ENCODE results near the gene PRKN.

GRCh38 chr6:162613310-162613709, 114.3 kb downstream of the PRKN start:
- TF ChIP-seq E2F6 (IDR thresholded peaks at IDR 0.05; ENCODE audit: borderline replicate concordance in 1 of 2, extremely low read depth in 1 of 2, insufficient read depth in 1 of 2, insufficient read length in 1 of 2, low read depth in 1 of 2, low read length in 1 of 2, poor library complexity in 1 of 2, severe bottlenecking in 1 of 2) (no peak), MAFK (IDR thresholded peaks at IDR 0.05; ENCODE audit: low read length) (no peak), EZH2 (IDR thresholded peaks at IDR 0.05; ENCODE audit: borderline replicate concordance, low read depth, low read length) (no peak), FOXO4 (CRISPR knock-in tag; IDR thresholded peaks at IDR 0.05) (no peak), KDM4B (IDR thresholded peaks at IDR 0.05; ENCODE audit: borderline replicate concordance in 2 of 2, low read depth in 1 of 2) (no peak), ZC3H11A (IDR thresholded peaks at IDR 0.05; ENCODE audit: low read depth, low read length) (no peak), BRCA1 (IDR thresholded peaks at IDR 0.05) (no peak), BRCA1 (CRISPR knock-in tag; IDR thresholded peaks at IDR 0.05) (no peak), MNT (conservative IDR thresholded peaks at IDR 0.05) (no peak), BDP1 (IDR thresholded peaks at IDR 0.05; ENCODE audit: insufficient read depth, insufficient read length) (no peak), PTBP1 (IDR thresholded peaks at IDR 0.05; ENCODE audit: low read depth, low read length) (no peak), DPF2 (IDR thresholded peaks at IDR 0.05) (no peak), L3MBTL2 (IDR thresholded peaks at IDR 0.05) (no peak), RBBP5 (IDR thresholded peaks at IDR 0.05; ENCODE audit: borderline replicate concordance, insufficient read depth, low read length, poor library complexity, severe bottlenecking) (no peak)
